Right renal pelvis (tissue), 4 donors: ENCODE results near the gene EIF1B. TPM values are rescaled to one million over a fixed set of nuclear protein-coding genes. Genes with fewer than 3 reads are reported as not detected.

Experiments
- DNase-seq, 4 donors: peaks; one replicate each; pipeline ENCODE4 v3.0.0-alpha.2; 2013; ENCODE audit warnings: low read depth in 4 of 4, low spot score in 3 of 4, missing footprints in 1 of 4
- polyA plus RNA-seq, 4 donors: library from polyadenylated mRNA; unstranded; fragments of 120-200 nt; gene quantifications; one replicate each; pipeline ENCODE4 v1.2.1, GENCODE V29; 2013; ENCODE audit not compliant: insufficient read length in 4 of 4

Gene EIF1B
- polyA plus RNA-seq, 4 donors, result 133 to 143 (median 135) TPM

- peak in 1 of 4 donors; percentile 12 for DNase-seq
Observed at GRCh38 chr3:40308725-40309417, 636 bp upstream of the EIF1B start.

GRCh38 chr3:40309925-40310695 is 603 bp downstream of the EIF1B start:
- peak in 3 of 4 donors; percentile 33 to 57 (median 44) for DNase-seq

GRCh38 chr3:40310705-40311104 is 1.2 kb downstream of the EIF1B start:
- no peak for DNase-seq

GRCh38 chr3:40312661-40313226 is 3.2 kb downstream of the EIF1B start:
- DNase-seq, result no peak

- DNase-seq, result no peak
Observed at GRCh38 chr3:40313975-40314860, 4.7 kb downstream of the EIF1B start.

GRCh38 chr3:40317061-40317855 is 7.8 kb downstream of the EIF1B start:
- DNase-seq, result peak in 2 of 4 donors; percentile 36 to 53

- no peak for DNase-seq
Observed at GRCh38 chr3:40321818-40322217, 12.3 kb downstream of the EIF1B start.

GRCh38 chr3:40323946-40324345 is 14.4 kb downstream of the EIF1B start:
- DNase-seq, result no peak

- DNase-seq, result no peak
Observed at GRCh38 chr3:40324621-40325020, 15.1 kb downstream of the EIF1B start.

GRCh38 chr3:40325465-40325864 is 16.0 kb downstream of the EIF1B start:
- DNase-seq, result no peak

GRCh38 chr3:40328374-40328773 is 18.9 kb downstream of the EIF1B start:
- DNase-seq, result no peak

- no peak for DNase-seq
Observed at GRCh38 chr3:40329071-40329470, 19.6 kb downstream of the EIF1B start.

- no peak for DNase-seq
Observed at GRCh38 chr3:40332684-40333083, 23.2 kb downstream of the EIF1B start.

- no peak for DNase-seq
Observed at GRCh38 chr3:40333416-40333815, 23.9 kb downstream of the EIF1B start.

- DNase-seq, result no peak
Observed at GRCh38 chr3:40333852-40334251, 24.3 kb downstream of the EIF1B start.

GRCh38 chr3:40336101-40336500 is 26.6 kb downstream of the EIF1B start:
- DNase-seq, result no peak

GRCh38 chr3:40336511-40337135 is 27.1 kb downstream of the EIF1B start:
- no peak for DNase-seq

- DNase-seq, result no peak
Observed at GRCh38 chr3:40337136-40338108, 27.9 kb downstream of the EIF1B start.
